Activated CD4-positive, alpha-beta T cell treated with anti-CD3 and anti-CD28 coated beads for 1 hour (primary cell): Measurements from ENCODE around the gene PTGDS.
A peak's percentile ranks its signal among the peaks of the same experiment; 100 is the strongest.
"Not testable (repeated sequence)": the region's sequence is repeated elsewhere in the genome, so short reads cannot be mapped to it uniquely, and the experiment has no call there.

Experiments used
- DNase-seq: peaks from one replicate; pipeline ENCODE4 v3.0.0-alpha.2; 2020

Gene PTGDS

DNA sequence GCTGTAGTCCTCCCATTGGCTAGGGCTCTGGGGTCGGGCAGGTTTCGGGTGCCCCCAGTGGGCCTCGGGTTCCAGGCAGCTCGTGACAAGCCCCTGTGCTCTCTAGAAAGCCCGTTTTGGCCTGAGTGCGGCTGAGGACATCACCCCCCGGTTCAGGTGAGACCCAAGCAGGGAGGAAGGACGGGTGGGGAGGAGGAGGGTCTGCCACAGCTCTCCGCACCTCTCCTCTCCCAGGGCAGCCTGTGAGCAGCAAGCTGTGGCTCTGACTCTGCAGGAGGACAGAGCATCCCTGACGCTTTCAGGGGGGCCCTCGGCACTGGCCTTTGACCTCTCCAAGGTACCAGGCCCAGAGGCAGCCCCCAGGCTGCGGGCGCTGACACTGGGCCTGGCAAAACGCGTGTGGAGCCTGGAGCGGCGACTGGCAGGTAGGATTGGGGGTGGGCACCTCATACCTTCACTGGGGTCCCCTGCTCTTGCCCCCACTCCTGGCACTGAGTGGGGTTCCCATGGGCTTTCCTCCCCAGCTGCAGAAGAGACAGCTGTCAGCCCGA lies 15.6 kb downstream of the PTGDS start:
- no peak for DNase-seq

DNA sequence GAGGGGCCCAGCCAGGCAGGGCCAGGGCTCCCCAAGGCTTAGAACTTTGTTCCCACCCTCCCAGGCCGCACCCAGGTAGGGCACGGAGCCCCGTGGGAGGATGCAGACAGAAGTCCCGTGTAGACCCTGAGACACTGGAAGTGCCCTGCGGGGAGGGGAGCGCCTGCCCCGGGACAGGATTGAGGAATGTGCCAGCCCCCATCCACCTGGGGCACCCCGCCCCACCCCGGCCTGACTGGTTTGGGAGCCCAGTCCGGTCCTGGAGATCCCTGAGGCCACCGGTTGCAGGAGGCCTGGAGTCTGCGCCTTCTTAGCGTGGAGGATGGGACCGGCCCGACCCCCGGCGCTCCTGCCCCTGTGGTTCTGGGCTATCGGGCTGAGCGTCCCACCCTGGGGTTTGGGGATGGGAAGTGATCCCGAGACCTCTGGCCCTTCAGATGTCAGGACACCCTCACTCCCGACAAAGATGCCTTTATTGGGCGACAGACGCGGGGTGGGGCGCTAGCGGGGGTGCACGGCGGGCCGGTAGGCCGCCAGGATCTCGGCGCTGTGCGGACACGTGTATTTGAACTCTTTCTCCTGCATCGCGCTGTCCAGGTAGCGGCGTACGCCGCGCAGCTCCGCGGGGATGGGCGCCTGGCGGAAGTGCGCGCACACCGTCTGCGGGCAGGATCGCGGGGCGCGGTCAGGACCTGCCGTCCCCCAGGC lies 17.0 kb downstream of the PTGDS start:
- no peak for DNase-seq

DNA sequence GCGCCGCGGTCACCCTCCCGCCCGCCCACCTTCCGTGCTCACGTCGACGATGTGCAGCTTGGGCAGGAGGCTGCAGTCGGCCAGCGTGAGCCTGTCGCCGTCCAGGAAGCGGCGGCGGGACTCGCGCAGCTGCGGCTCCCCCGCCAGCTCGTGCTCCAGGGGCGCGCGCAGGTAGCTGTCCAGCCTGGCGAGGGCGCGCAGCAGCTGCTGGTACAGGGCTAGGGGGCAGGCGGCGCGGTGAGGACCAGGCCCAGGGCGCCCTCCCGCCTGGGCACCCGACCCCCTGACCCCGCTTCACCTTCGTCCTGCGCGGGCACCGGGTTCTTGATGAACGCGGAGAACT lies 17.6 kb downstream of the PTGDS start:
- DNase-seq, result no peak

DNA sequence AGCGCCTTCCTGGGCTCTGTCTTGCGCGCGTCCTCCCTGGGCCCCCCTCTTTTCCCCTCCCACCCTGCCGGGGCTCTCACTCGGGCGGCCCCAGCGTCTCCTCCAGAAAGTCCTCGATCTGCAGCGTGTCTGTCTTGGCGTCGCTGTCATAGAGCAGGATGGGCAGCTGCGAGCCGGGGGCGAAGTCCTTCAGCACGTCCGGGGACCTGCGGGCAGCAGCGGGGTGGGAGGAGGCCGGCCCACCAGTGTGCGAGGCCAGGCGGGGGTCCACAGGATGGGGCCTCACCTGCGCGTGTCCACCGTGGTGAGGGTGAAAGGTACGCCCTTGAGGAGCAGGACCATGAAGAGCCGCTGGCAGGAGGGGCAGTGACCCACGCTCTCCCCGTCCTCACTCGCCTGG lies 18.1 kb downstream of the PTGDS start:
- DNase-seq, result no peak

DNA sequence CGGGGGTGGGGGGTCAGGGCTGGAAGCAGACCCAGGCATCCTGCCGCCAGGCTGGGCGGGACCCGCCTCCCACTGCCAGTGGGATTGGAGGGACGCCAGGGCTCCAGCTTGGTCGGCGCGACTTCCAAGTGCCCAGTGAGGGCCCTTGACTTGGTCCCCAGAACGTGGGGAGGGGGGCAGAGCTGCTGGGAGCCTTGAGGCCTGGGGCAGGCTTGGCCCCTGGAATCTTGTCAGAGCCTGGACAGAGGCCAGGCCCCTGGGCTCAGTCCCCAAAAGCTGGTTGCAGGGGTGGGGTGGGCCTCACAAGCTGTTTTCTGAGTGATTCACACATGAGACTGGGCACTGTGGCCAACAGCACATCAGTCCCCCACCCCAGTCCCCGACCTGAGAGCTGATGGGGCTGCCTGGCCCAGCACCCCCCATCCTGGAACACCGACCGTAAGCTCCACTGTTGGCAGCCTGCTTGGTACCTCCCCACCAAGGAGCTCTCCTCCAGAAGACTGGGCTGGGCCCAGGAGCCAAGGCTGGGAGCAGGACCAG lies 18.5 kb downstream of the PTGDS start:
- DNase-seq, result no peak

DNA sequence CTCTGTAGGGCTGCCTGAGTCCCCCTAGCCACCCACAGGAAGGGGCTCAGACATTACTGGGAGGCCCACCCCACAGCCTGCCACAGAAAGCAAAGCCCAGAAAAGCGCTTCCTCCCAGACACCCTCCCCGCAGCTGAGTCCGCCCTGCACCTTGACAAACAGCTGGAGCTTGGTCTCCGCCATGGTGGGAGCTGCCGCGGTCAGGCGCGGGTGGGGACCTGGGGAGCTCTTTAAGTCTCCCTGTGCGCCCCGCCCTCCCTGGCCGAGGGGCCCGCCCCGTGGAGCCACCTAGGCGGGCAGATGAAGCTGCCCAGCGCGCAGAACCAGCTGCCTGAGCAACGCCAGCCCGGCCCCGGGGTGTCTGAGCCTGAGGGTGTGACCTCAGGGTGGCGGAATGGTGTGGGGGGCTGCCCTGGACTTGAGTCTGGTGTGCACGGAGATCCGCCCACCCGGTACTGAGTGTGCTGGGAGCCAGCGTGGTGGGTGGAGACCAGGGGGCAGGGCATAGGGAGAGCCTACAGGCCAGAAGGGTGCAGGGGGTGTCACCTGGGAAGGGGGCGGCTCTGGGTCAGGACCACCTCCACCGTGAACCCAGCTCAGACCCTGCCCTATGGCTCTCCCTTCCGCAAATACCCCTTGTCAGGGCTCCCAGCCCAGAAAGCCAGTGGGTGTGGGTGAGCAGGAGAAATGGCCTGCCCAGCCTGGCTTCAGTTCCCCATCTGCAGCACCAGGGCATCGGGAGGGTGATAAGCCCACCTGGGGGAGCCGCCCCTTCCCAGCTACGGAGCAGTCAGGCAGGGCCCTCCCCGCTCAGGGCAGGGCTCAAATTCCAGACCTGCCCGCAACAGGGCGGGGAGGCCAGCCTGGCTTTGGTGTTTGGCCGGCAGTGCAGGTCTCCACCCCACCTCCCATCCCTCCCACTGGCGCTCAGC lies 19.3 kb downstream of the PTGDS start, which contains the start of gene CLIC3:
Gene CLIC3, minus strand, starts transcription at position 208 of the 932 bp plus-strand sequence. Its CDS starts 25 bp downstream, at position 183.
- peak; percentile 24 for DNase-seq

DNA sequence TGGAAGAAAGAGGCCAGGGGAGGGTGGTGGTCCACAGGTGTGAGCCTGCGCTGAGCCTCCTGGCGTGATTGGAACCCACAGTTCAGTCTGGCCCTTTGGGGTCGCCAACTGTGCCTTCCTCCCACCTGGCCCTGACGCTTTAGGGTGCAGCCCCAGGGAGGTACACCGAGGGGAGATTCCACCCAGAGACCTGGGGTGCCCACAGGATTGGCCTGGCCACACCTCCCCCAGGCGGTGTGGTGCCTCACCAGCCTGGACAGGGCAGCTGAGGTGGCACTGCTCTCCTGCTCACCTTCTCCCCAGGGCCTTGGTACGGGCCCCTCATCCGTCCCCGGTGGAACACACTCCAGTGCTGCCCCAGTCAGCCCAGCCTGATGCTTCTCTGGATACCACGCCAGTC lies 20.1 kb downstream of the PTGDS start:
- no peak for DNase-seq

DNA sequence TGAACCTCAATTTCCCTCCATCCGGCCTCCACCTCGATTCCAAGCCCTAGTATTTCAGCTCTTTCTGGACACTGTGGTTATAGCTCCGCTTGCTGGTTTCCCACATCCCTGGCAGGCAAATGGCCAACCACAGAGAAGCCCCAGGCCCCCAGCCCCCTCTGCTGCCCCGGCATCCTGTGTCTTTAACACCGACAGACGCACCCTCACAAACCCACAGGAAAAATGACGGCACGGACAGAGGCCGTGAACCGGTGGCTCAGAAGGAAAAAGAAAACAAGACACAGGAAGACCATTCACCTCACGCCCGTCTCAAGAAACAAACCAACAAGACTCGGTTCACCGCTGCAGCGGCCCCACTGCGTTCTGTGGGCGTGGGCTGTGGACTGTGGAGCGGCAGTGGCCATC lies 20.5 kb downstream of the PTGDS start:
- DNase-seq, result no peak

DNA sequence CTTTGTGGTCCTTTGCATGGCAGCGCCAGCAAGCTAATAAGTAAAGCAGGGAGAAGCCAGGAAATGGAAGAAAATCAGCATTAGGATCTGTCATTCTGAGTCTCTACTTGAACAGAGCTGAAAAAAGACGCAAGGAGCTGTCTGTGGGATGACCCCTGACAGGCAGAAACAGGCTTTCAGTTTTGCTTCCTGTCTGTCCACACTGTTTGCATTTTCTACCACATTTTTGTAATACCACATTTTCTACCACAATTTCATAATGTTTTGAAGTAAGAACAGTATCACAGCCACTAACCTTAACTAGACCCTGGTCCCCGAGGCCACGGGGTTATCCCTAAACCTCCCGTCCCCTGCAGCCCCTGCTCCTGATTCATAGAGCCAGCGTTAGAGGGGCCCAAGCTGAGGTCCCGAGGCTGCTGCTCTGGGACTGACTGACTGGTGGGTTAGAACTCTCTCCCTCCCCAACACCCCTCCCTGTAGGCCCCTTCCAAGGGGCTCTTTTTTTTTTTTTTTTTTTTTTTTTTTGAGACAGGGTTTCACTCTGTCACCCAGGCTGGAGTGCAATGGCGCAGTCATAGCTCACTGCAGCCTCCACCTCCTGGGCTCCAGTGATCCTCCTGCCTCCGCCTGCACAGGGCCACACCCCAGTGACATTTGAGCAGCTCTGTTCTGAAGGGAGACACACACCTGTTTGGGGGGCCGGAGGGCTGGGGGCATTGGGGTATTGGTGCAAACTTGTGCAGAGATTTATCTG lies 23.1 kb downstream of the PTGDS start:
- DNase-seq, result no peak

DNA sequence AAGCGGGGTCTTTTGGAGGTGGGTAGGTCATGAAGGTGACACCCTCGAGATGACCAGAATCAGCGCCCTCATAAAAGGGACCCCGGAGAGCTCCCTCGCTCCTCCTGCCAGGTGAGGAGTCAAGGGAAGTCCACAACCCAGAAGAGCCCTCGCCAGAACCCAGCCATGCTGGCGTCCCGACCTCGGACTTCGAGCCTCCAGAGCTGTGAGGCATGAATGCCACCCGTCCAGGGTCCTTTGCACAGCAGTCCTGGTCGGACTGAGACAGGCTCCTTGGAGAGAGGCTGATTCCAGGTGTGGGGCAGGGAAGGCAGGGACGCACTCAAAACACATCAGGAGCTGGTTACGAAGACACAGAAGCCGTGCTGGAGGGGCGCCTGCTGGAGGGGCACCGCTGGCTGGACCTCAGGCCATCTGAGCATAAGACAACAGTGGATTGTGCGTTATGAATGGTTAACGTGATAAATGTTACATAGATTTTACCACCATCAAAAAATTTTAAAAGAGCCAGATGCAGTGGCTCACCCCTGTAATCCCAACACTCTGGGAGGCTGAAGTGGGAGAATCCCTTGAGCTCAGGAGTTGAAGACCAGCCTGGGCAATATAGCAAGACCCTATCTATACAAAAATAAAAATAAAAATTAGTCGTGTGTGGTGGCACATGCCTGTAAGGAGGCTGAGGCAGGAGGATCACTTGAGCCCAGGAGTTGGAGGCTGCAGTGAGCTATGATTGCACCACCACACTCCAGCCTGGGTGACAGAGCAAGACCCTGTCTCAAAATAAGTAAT lies 24.7 kb downstream of the PTGDS start:
- no peak for DNase-seq

DNA sequence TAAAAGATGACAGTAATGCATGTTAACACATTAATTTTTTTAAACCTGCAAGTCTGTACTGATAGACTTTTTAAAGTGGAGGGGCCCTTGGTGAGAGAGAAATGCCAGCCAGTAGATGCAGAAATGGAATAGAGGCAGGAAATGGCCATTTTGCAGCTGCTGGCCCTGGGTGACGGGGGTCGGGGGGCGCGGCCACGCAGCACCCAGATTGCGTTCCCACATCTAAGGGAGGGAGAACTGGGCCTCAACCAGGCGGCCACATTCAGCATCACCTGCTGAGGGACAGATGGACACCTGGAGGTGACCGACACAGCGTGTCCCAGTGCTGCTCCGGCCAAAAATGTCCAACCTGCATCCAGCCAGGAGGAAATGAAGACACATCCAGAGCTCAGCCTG lies 25.3 kb downstream of the PTGDS start:
- DNase-seq, result no peak

DNA sequence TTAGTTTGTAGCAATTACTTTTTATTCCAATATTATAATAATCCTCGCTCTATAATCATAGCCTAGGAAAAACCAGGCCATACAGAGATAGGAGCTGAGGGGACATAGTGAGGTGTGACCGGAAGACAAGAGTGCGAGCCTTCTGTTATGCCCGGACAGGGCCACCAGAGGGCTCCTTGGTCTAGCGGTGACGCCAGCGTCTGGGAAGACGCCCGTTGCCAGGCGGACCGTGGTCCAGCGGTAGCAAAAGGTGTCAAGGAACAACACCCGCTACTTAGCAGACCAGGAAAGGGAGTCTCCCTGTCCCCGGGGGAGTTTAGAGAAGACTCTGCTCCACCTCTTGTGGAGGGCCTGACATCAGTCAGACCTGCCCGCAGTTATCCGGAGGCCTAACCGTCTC lies 27.0 kb downstream of the PTGDS start:
- DNase-seq, result not testable (repeated sequence)

DNA sequence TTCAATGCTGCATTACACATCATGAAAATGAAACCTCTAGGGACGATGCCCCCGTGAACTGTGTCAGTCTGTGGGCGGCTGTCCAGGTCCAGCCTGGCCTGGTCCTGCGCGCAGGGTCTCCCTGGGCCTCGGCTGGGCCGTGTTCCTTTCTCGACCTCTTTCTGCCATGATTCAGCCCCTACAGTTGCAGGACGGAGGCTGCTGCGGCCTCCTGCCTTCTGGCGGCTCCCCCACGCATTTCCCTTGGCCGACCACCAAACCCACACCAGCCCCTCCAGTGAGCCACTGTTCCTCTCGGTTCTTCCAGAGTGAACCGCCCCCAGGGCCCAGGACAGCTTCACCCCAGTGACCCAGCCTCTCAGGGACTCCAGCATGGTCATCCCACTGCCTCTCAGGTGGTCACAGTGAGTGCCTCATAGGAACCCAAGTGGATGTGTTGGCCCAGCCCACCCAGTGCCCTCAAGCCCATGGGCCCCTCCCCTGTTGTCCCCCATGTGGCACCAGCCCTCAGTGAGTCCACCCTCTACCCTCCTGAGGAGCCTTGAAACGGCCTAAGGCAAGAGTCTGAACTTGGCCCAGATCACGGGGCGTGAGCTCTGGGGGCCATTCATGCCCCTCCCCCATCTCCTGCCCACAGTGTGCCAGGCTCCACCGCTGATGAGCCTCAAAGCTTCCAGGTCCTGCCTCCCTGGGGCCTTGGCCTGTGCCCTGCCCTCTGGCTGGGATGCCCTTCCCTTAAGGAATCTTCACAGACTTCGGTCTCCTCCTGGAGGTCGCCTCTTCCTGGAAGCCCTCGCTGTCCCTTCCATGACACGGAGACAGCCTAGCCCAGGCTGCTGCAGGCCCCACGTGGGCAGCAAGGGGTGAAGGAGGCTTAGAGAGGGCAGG lies 29.1 kb downstream of the PTGDS start:
- no peak for DNase-seq

DNA sequence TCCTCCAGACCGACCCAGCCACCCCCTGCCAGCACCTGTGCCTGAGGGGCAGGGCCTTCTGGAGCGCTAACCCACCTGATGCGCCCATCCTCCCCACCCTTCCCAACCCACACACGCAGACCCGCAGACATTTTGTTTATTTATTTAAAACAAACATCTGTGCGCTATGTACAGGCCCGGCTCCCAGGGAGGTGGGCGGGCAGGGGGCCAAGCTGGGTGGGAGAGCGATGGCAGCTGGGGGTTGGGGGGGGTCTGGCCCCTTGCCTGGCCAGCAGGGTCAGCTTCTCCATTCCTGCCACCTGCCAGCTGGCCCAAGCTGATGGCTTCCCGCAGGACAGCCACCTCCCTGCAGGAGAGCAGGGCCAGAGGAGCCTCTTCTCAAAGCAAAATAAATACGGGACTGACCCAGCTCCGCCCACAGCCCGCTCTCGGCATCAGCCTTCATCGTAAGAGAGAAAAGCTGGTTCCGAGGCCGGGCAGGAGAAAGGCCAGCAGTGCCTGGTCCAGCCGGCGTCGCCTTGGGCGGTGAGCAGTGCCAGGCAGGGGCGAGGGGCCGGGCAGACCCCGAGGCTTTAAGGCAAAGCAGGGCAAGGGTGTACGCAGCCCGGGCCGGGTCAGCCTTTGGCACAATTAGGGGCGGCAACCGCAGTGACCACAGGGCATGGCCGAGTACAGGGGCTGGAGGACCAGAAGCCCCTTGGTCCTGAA lies 30.0 kb downstream of the PTGDS start:
- no peak for DNase-seq

DNA sequence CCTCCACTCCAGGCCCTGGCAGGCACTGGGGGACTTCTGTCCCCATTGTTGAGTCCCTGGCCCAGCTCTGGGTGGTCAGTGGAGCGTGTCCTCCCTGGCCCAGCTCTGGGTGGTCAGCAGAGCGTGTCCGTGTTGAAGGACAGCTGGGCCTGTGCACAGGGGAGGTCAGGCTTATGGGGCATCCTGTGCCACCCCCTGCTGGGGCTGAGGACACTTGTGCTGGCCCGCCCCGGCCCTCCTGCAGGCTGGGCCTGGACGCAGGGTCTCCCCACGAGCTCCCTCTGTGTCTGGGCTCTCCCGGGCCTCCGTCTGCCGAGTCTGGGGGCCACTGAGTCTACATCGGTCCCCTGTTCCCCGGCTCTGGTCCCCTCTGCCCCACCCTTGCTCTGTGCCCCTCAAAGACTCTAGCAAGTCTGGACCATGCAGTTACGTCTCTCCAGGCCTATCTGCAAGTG lies 30.5 kb downstream of the PTGDS start:
- DNase-seq, result no peak

DNA sequence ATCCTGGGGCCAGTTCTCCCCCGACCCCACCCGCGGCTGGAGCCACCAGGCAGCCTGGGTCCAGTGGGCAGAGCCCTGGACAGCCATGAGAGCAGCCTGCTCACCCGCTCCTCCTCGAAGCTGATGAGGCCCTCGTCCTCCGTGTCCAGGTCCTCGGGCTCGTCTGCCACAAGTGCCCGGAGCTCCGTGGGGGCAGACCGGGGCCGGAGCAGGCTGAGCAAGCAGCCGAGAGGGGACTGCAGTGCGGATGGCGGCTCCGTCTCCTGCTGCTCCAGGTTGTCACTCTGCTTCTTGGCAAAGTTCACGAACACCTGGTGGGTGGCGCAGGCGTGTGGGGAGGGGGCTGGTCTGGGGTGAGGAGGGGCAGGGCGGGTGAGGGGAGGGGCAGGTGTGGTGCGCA lies 31.0 kb downstream of the PTGDS start:
- DNase-seq, result no peak

DNA sequence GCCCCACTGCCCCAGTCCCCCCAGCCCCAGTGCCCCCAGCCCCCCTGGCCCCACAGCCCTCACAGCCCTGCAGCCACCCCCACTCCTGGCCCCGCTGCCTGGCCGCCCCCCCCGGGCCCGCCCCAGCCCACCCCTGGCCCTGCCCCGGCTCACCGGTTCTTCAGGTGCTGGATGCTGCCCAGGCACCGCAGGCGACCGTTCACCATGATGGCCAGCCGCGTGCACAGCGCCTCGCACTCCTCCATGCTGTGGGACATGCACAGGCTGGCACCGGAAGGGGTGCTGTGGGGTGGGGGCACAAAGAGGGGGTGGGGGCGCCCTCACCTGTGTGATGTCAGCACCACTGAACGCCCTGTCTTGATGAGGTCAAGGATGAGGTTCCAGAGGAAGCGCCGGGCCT lies 31.9 kb downstream of the PTGDS start:
- DNase-seq, result no peak

DNA sequence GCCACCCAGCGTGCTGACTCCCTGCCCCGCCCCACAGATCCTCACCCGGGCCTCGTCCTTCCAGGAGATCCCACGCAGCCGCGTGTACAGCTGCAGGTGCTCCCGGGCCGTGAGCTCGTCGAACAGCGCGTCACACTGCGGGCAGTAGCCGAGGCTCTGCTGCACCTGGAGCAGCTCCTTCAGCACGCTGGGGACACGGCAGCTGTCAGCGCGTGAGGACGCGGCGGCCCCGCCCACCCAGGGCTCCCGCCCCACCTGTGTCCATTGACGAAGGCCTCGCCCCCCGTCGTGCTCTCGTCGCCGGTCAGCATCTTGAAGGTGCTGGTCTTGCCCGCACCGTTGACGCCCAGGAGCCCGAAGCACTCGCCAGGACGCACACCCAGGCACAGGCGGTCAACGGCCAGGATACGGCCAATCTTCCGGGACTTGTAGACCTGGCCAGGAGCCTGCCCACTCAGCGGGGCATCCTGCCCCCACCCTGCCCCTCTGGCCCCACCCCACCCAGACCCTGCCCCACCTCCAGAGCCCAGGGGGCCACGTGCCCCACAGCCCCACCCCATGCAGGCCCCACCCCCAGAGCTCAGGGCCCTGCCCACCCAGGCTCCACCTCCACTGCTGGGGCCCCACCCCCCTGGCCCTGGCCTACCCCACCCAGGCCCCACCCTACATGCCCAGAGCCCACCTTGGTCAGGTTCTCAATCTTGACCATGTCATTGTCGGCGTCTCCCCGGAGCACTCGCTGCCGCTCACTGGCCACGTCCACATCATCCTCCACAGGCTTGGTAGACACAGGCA lies 32.8 kb downstream of the PTGDS start:
- no peak for DNase-seq

DNA sequence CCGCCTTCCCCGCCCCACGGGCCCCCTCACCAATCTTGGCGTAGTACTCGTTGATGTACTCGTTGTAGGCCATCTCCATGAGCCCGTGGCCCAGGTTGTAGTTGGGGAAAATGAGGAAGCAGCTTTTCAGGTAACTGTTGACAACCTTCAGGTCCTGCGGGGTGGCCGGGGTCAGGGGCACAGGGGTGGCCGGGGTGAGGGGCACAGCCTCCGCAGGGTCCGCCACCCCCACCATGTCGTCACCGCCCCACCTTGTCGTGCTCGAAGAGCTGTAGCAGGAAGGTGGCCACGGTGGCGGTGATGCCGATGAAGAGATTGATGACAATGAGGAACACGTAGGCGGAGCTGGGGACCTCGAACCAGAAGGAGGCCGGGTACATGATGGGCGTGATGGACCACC lies 33.9 kb downstream of the PTGDS start:
- DNase-seq, result no peak
